Tibial nerve (tissue), 4 donors: ENCODE results near the gene BLVRA.

Experiments used
- CTCF ChIP-seq, 5 experiments: fragments of 200-600 bp in 3 of 5; fragments of 450-650 bp in 2 of 5; sonication (generic) in 3 of 5; IDR thresholded peaks; one replicate each; pipeline ENCODE4 v1.5.1; 2016 to 2019; ENCODE audit warnings: antibody characterized with exemption in 5 of 5, mild to moderate bottlenecking in 3 of 5, moderate library complexity in 2 of 5
- EP300 ChIP-seq, 2 donors: sonication (generic); formaldehyde crosslinking; IDR thresholded peaks; one replicate each; pipeline ENCODE4 v1.6.1; 2017; ENCODE audit warnings: antibody characterized with exemption in 2 of 2, mild to moderate bottlenecking in 1 of 2

GRCh38 chr7:43825391-43825808, 66.9 kb downstream of the BLVRA start:
- TF ChIP-seq CTCF (IDR thresholded peaks at IDR 0.05) = no peak
- no peak for TF ChIP-seq EP300 (IDR thresholded peaks at IDR 0.05)
